Type B pancreatic cell (in vitro differentiated cells): ENCODE measurements around the gene WNT8A. TPM values are rescaled to one million over a fixed set of nuclear protein-coding genes. Genes with fewer than 3 reads are reported as not detected.

Experiments
- DNase-seq: peaks from one replicate; pipeline ENCODE4 v3.0.0; 2021; ENCODE audit warnings: mixed read lengths; ENCODE audit not compliant: unreplicated experiment; ENCODE audit errors: extremely low spot score
- H3K27ac Mint-ChIP-seq: 2 replicates; pipeline ENCODE4 v1.8.0; 2021; ENCODE audit warnings: mild to moderate bottlenecking, mixed read lengths
- H3K27me3 Mint-ChIP-seq: 2 replicates; pipeline ENCODE4 v1.8.0; 2021; ENCODE audit warnings: mixed read lengths
- H3K36me3 Mint-ChIP-seq: 2 replicates; pipeline ENCODE4 v1.8.0; 2021; ENCODE audit warnings: mixed read lengths
- H3K4me1 Mint-ChIP-seq: one replicate; pipeline ENCODE4 v1.8.0; 2021; ENCODE audit warnings: mixed read lengths; ENCODE audit not compliant: unreplicated experiment
- H3K4me3 Mint-ChIP-seq: 2 replicates; pipeline ENCODE4 v1.8.0; 2021; ENCODE audit warnings: mild to moderate bottlenecking, mixed read lengths
- H3K9me3 Mint-ChIP-seq: 2 replicates; pipeline ENCODE4 v1.8.0; 2021; ENCODE audit warnings: mixed read lengths
- total RNA-seq: library from RNA; stranded (reverse); gene quantifications from 2 replicates; pipeline ENCODE4 v1.2.1, GENCODE V29; 2021; ENCODE audit warnings: low replicate concordance
- TF ChIP-seq, protein P1 (sequence below): fragments of 200-600 bp; sonication (generic); conservative IDR thresholded peaks from 2 replicates; pipeline ENCODE4 v1.5.0; 2021; ENCODE audit warnings: antibody characterized with exemption, mild to moderate bottlenecking

The WNT8A gene
- total RNA-seq, 1 donor from 2014 or later, result not detected

DNA sequence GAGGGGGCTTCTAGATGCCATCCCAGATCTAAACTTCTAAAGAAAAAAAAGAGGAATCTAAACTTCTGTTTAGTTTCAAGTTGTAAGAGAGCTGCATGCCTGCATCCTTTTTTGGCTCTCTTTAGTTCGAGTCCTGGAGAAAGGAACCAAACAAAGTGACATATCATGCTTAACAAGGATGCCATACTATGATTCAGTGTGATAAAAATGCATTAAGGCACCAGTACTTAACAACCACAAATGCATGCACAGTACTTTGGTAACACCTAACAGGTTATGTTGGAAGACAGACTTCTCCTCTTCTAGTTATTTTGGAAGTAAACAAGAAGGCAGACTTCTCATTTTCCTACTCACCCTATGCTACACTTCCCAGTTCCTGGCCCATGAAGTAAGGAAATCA is 28.1 kb downstream of the WNT8A start:
- H3K27me3 Mint-ChIP-seq, result peaks cover 10% of the 10 kb centered on the region
- no peak overlapping the region for H3K4me3 Mint-ChIP-seq
- H3K4me1 Mint-ChIP-seq, result no peaks in the 10 kb centered on the region
- no peak overlapping the region for H3K27ac Mint-ChIP-seq
- H3K9me3 Mint-ChIP-seq, result no peaks in the 10 kb centered on the region
- TF ChIP-seq, protein P1, sequence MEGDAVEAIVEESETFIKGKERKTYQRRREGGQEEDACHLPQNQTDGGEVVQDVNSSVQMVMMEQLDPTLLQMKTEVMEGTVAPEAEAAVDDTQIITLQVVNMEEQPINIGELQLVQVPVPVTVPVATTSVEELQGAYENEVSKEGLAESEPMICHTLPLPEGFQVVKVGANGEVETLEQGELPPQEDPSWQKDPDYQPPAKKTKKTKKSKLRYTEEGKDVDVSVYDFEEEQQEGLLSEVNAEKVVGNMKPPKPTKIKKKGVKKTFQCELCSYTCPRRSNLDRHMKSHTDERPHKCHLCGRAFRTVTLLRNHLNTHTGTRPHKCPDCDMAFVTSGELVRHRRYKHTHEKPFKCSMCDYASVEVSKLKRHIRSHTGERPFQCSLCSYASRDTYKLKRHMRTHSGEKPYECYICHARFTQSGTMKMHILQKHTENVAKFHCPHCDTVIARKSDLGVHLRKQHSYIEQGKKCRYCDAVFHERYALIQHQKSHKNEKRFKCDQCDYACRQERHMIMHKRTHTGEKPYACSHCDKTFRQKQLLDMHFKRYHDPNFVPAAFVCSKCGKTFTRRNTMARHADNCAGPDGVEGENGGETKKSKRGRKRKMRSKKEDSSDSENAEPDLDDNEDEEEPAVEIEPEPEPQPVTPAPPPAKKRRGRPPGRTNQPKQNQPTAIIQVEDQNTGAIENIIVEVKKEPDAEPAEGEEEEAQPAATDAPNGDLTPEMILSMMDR, result no peak
- no peak for DNase-seq
- no peaks in the 10 kb centered on the region for H3K36me3 Mint-ChIP-seq

DNA sequence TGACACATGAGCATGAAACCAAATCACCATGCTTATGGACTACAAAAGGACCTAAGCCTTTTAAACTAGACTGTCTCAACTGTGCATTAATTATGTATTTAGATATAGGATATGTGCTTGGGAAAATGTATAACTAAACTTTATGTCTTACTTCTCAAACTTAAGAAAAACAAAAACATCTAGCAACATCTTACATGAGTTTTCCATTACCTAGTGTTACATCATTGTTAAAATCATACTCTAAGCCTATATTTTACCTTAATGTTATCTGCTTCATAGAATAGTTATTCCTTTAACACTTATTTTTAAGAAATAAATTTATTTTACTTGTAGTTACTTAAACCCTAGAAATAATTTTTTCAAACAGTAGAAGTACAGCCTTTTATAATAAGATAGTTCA is 31.4 kb downstream of the WNT8A start:
- Mint-ChIP-seq H3K36me3 (no peaks in the 10 kb centered on the region), H3K27ac (no peak overlapping the region), H3K4me3 (no peak overlapping the region), H3K27me3 (peaks cover 3% of the 10 kb centered on the region), H3K9me3 (no peaks in the 10 kb centered on the region), H3K4me1 (no peaks in the 10 kb centered on the region)
- no peak for DNase-seq
- TF ChIP-seq, protein P1, result no peak

DNA sequence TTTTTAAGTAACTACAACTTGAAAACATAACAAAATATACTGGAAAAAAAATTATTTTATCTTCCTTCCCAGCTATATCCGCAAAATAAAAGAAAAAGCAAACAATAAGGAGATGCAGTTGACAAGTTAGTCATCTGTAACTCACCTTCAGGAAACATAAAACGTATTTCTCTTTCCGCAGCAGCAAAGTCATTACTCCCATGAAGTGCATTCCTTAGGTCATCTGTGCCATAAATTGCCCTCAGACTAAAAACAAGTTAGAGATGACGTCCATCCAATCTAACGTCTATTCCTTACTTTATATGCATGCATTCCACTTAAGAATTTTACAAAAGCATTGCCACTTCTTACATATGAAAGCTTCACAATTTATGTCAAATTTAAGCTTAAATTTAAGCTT is 44.5 kb downstream of the WNT8A start:
- DNase-seq, result no peak
- Mint-ChIP-seq H3K27me3 (no peaks in the 10 kb centered on the region), H3K27ac (no peak overlapping the region), H3K4me1 (no peaks in the 10 kb centered on the region), H3K36me3 (no peaks in the 10 kb centered on the region), H3K9me3 (no peaks in the 10 kb centered on the region), H3K4me3 (no peak overlapping the region)
- TF ChIP-seq, protein P1, result no peak

DNA sequence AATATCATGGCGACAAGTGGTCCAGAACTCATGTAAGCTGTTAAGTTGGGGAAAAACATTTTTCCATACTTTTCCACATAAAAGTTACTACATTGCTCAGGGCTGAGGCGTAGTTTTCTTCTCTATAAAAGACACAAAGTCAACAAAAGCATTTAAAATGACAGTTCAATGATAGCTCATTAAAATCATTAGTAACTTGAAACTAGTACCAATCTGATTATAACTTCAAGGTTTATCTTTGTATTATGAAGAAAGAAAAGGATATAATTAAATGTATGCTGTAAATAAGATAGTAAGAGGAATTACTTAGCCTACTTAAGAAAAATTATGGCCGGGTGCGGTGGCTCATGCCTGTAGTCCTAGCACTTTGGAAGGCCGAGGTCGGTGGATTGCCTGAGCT is 45.5 kb downstream of the WNT8A start:
- no peaks in the 10 kb centered on the region for H3K27me3 Mint-ChIP-seq
- no peak overlapping the region for H3K4me3 Mint-ChIP-seq
- H3K36me3 Mint-ChIP-seq, result no peaks in the 10 kb centered on the region
- no peak overlapping the region for H3K27ac Mint-ChIP-seq
- no peaks in the 10 kb centered on the region for H3K9me3 Mint-ChIP-seq
- H3K4me1 Mint-ChIP-seq, result peaks cover 4% of the 10 kb centered on the region
- TF ChIP-seq, protein P1, result no peak
- no peak for DNase-seq

DNA sequence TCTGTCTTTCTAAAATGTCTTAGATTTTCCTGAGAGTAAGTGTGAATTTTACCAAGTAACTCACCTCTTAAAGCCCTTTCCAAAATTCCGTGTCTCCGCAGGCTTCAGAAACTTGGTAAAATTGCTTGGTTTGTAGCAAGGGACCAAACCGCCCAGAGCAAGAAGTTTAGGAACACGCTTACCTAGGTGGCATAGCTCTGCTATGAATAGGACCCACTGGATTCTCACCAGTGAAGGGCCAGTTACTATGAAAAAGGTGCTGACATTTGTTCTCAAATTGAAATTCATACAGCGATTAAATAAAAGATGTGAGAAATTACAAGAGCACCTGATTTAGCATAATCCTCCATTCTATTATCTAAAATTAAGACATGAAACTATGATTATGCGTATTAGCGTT is 48.7 kb downstream of the WNT8A start:
- peaks cover 4% of the 10 kb centered on the region for H3K4me1 Mint-ChIP-seq
- no peaks in the 10 kb centered on the region for H3K27me3 Mint-ChIP-seq
- no peaks in the 10 kb centered on the region for H3K9me3 Mint-ChIP-seq
- H3K36me3 Mint-ChIP-seq, result no peaks in the 10 kb centered on the region
- H3K27ac Mint-ChIP-seq, result no peak overlapping the region
- TF ChIP-seq, protein P1, result no peak
- H3K4me3 Mint-ChIP-seq, result peak overlapping the region; percentile 82
- DNase-seq, result no peak
